Lower lobe of right lung (tissue), 2 donors: Measurements from ENCODE around the gene MPP3. TPM values are rescaled to one million over a fixed set of nuclear protein-coding genes. Genes with fewer than 3 reads are reported as not detected.
A peak's percentile ranks its signal among the peaks of the same experiment; 100 is the strongest.

Experiments used
- ATAC-seq, 2 donors: fragments of 200-7000 bp; cut with Tn5 transposase; one replicate each; pipeline ENCODE4 v1.9.1; 2020 to 2022; ENCODE audit warnings: mild to moderate bottlenecking in 2 of 2, moderate library complexity in 2 of 2
- DNase-seq: peaks from one replicate; pipeline ENCODE4 v3.0.0-alpha.2; 2020
- H3K27ac ChIP-seq: fragments of 200-600 bp; one replicate; pipeline ENCODE4 v1.8.0; 2022
- H3K27me3 ChIP-seq: fragments of 200-600 bp; one replicate; pipeline ENCODE4 v1.8.0; 2022; ENCODE audit warnings: low read depth
- H3K36me3 ChIP-seq: fragments of 200-600 bp; one replicate; pipeline ENCODE4 v1.8.0; 2022; ENCODE audit warnings: mild to moderate bottlenecking
- H3K4me1 ChIP-seq: fragments of 200-600 bp; one replicate; pipeline ENCODE4 v1.8.0; 2022
- H3K4me3 ChIP-seq: fragments of 200-600 bp; one replicate; pipeline ENCODE4 v1.8.0; 2022; ENCODE audit warnings: mild to moderate bottlenecking
- H3K9me3 ChIP-seq: fragments of 200-600 bp; one replicate; pipeline ENCODE4 v1.8.0; 2022
- intact Hi-C: fragments of 100-400 bp; cut with DNase I; formaldehyde crosslinking; loops from one replicate; pipeline ENCODE4 v1.11.0; 2022
- total RNA-seq: library from RNA; stranded (reverse); fragmentation: NEBNext Ultra II Directional; extraction: Animal tissue kit (Norgen Biotek cat#: 25700); gene quantifications from one replicate; pipeline ENCODE4 v1.2.1, GENCODE V29; 2021
- TF ChIP-seq, protein P1 (sequence below): fragments of 200-600 bp; IDR thresholded peaks from one replicate; pipeline ENCODE4 v1.8.0; 2022; ENCODE audit warnings: antibody characterized with exemption, mild to moderate bottlenecking
- donor health status: DM: no; HTN: yes; CAD: no; lungs with severe emphysema.

Gene MPP3
- total RNA-seq, 1 donor from 2014 or later: 19.2 TPM

DNA sequence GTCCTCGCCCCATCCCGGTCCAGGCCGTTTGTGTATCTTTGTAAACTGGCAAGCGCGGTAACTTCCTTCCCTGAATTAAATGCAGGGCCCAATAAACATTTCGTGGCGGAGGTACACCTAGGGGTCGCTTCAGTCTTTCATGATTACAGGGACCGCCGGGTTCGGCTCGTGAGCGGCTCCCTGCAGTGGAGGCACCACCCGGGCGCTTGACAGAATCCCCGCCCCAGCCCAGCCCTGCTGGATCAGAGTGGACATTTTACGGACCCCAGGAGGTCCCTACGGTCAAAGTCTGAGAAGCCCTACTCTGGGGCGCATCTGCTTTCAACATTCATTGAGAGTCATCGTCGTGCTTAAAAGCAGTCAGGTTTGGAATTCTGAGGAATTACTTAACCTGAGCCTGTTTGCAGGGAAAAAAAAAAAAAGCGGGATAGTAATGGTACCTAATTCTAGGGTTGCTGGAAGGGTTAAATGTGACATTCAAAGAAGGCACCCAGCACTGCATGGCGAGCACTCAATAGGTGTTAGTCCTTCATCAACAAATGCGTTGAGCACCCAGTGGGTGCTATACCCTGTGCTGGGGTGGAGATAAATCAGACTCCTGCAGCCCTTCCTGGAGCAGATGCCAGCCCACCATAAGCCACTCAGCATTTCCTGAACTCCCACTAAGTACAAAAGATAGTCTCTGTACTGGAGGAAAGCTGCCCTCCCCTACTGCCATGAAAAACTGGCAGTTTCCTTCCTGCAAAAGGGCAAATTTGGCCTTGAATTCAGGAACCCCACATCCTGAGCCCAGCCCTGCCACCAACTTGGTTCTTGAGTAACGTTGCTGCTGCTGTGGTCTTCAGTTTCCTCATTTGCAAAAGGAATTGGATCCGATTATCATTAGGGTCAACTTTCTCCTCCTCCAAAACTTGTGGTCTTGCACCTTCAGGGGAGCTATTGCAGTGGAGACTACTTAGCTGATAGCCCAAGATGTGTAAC is 53.5 kb downstream of the MPP3 start:
- peaks cover 45% of the 10 kb centered on the region for H3K4me1 ChIP-seq
- H3K36me3 ChIP-seq: peaks cover 23% of the 10 kb centered on the region
- no peak for DNase-seq
- peak overlapping the region; percentile 95 for H3K4me3 ChIP-seq
- intact Hi-C loops: no loop called here
- no peaks in the 10 kb centered on the region for H3K27me3 ChIP-seq
- ATAC-seq: peak; percentile 4 to 9
- TF ChIP-seq, protein P1, sequence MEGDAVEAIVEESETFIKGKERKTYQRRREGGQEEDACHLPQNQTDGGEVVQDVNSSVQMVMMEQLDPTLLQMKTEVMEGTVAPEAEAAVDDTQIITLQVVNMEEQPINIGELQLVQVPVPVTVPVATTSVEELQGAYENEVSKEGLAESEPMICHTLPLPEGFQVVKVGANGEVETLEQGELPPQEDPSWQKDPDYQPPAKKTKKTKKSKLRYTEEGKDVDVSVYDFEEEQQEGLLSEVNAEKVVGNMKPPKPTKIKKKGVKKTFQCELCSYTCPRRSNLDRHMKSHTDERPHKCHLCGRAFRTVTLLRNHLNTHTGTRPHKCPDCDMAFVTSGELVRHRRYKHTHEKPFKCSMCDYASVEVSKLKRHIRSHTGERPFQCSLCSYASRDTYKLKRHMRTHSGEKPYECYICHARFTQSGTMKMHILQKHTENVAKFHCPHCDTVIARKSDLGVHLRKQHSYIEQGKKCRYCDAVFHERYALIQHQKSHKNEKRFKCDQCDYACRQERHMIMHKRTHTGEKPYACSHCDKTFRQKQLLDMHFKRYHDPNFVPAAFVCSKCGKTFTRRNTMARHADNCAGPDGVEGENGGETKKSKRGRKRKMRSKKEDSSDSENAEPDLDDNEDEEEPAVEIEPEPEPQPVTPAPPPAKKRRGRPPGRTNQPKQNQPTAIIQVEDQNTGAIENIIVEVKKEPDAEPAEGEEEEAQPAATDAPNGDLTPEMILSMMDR: peak; percentile 9
- H3K27ac ChIP-seq: peak overlapping the region; percentile 100
- H3K9me3 ChIP-seq: no peaks in the 10 kb centered on the region

DNA sequence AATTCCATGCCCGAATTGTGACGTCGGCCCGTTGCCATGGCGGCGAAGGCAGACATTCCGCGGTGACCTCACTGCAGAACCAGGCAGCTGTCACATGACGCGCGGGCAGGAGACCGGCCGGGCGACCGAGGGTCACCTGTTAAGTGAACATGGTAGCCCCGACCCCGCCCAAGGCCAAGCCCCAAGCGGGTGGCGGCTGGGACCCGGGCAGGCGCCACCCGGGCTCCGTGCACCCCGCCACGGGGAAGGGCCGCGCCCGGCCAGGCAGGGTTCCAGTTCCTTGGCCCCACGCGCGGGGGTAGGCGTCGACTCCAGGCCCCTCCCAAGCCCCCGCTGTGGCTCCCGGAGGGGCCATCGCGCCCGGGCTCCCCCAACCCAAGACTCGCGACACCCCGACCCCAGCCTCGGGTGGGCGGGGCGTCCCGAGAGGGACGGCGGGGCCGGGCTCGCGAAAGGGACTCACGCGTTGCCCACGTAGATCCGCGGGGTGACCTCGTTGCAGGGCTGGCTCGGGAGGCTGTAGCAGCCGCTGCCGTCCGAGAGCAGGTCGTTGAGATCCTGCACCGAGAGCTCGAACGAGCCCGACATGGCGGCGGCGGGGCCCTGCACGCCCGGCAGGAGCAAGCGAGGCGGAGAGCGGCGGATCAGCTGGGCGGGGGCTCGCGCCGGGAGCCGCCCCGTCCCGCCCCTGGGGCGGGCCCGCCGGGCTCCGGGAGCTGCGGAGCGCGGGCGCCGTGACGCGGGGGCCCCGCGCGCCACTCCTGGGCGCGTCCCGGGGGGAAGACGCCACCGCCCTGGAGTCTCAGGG is 54.4 kb downstream of the MPP3 start, which contains the start of gene DUSP3:
DUSP3 (minus strand) TSS at position 641 of the 808 bp plus-strand sequence; CDS start at position 588, 53 bp downstream.
- peak within 1 kb of the TSS; percentile 100 for H3K27ac ChIP-seq
- H3K4me3 ChIP-seq: peak within 1 kb of the TSS; percentile 95
- TF ChIP-seq, protein P1: no peak
- H3K4me1 ChIP-seq: peaks cover 45% of the 10 kb centered on the region
- intact Hi-C loops: no loop called here
- ATAC-seq (peak; percentile 96), DNase-seq (peak; percentile 98)
- no peaks in the 10 kb centered on the region for H3K9me3 ChIP-seq
- H3K27me3 ChIP-seq: no peaks in the 10 kb centered on the region
- peaks cover 32% of the 10 kb centered on the region for H3K36me3 ChIP-seq

DNA sequence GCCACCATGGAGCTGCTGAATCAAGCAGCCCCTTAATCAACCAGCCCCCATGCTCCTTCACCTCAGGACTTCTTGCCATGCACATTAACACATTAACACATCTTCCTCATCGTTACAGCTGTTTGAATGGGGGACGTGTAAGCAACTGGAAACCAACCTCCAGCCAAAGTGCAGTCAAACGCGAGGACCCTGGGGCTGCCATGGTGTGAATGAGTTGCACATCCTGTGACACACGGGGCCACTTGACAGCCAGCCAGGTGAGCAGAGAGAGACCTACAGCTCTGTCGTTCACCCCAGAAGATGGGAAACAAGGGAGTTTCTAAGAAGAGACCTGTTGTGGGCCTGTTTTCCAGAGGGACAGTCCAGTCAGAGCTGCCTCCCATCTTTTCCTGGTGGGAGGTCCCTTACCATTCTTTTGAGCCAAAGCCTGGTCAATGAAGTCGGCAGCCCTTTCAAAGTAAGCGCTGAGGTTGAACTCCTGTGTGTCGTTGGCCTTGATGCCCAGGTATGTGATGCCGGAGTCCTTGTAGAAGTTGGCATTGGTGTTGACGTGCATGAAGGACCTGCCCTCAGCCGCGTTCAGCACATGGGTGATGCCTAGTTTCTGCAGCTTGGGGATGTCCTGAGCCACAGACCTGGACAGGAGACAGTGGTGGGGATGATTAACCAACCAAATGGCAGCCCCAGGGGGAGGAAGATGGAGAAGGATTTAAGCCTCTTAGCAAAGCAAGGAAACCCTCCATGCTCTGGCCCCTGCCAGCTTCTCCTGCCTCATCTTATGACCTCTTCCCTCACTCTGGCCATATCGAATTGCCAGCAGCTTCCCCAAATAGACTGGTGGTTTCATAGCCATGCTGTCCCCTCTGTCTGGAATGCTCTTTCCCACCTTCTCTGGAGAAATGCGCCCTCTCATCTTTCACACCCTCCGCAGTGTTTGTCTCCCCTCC is 58.4 kb downstream of the MPP3 start:
- no peaks in the 10 kb centered on the region for H3K9me3 ChIP-seq
- H3K4me1 ChIP-seq: peaks cover 48% of the 10 kb centered on the region
- no peaks in the 10 kb centered on the region for H3K27me3 ChIP-seq
- ATAC-seq: no peak
- H3K36me3 ChIP-seq: peaks cover 71% of the 10 kb centered on the region
- H3K4me3 ChIP-seq: no peak overlapping the region
- intact Hi-C loops: no loop called here
- DNase-seq: no peak
- TF ChIP-seq, protein P1: no peak
- H3K27ac ChIP-seq: no peak overlapping the region

DNA sequence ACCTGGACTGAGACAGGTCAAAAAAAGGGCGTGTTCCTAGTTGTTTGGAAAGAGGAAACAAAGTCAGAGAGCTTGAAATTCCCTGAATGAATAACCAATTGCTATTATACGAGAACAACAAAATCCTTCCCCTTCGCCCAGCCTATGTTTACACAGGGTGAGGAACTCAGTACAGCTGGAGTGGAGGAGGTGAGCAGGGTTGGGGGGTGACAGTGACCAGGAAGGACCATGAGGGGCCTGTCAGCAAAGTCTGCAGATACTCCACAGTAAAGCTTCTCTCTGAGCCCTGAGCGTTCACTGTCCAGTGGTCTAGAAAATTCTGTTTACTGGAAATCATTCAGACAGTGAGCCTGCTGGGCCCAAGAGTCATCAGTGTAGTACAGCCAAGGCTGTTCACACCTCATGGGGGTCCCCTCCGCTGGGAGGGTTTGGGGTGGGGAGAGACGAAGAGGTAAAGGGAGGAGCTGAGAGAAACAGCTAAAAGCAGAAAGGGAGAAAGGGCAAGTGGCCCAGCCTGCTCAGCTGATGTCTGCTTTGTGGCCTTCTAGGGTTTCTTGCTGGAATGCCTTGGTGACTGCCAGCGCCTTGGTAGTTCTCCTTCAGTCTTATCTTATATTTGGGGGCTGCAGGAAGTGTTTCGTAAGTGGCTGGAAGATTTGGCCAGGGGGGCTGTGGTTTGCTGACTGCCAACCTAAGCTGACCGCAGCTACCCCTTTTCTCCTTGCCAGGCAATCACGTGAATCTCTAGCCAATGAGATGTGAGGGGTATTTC is 59.9 kb downstream of the MPP3 start:
- peaks cover 60% of the 10 kb centered on the region for H3K4me1 ChIP-seq
- no peak overlapping the region for H3K4me3 ChIP-seq
- H3K27me3 ChIP-seq: no peaks in the 10 kb centered on the region
- ATAC-seq (no peak), DNase-seq (peak; percentile 60)
- H3K27ac ChIP-seq: peak overlapping the region; percentile 41
- intact Hi-C loops: no loop called here
- H3K36me3 ChIP-seq: peaks cover 86% of the 10 kb centered on the region
- TF ChIP-seq, protein P1: no peak
- no peaks in the 10 kb centered on the region for H3K9me3 ChIP-seq
